SU-DHL-6 (cell line): ENCODE results near the gene FAM163B.
"Not testable (repeated sequence)": the region's sequence is repeated elsewhere in the genome, so short reads cannot be mapped to it uniquely, and the experiment has no call there.

ENCODE experiments used
- H2AFZ ChIP-seq: fragments of 200-600 bp; sonication (generic); 2 replicates; pipeline ENCODE4 v1.6.1; 2014; ENCODE audit warnings: low read depth, mild to moderate bottlenecking, moderate library complexity, mixed read lengths, antibody characterized with exemption, low read length; ENCODE audit not compliant: severe bottlenecking
- H3F3A ChIP-seq: fragments of 200-600 bp; shearing (Covaris generic); 2 replicates; pipeline ENCODE4 v1.6.0; 2016; ENCODE audit warnings: antibody characterized with exemption, mild to moderate bottlenecking; ENCODE audit not compliant: insufficient read depth
- H3K27ac ChIP-seq: fragments of 200-600 bp; sonication (generic); 2 replicates; pipeline ENCODE4 v1.5.1; 2016; ENCODE audit warnings: low read depth, mild to moderate bottlenecking, low read length, moderate library complexity, mixed read lengths
- H3K27me3 ChIP-seq: fragments of 200-600 bp; sonication (generic), shearing (Covaris generic); 2 replicates; pipeline ENCODE4 v1.6.0; 2014; ENCODE audit warnings: mild to moderate bottlenecking, low read length
- H3K36me3 ChIP-seq: fragments of 200-600 bp; sonication (generic); 2 replicates; pipeline ENCODE4 v1.6.1; 2014; ENCODE audit warnings: mild to moderate bottlenecking, low read length, mixed read lengths
- H3K4me2 ChIP-seq: fragments of 300-600, 200-600 bp; shearing (Covaris generic), sonication (generic); 2 replicates; pipeline ENCODE4 v1.6.0; 2014; ENCODE audit warnings: low read length, low read depth, mild to moderate bottlenecking; ENCODE audit not compliant: poor library complexity, severe bottlenecking
- H3K4me3 ChIP-seq: fragments of 200-600 bp; sonication (generic); 2 replicates; pipeline ENCODE4 v1.5.1; 2014; ENCODE audit warnings: antibody characterized with exemption, low read length, mild to moderate bottlenecking, mixed read lengths; ENCODE audit not compliant: insufficient read depth, poor library complexity, severe bottlenecking
- H3K79me2 ChIP-seq: fragments of 200-600 bp; sonication (generic); 2 replicates; pipeline ENCODE4 v1.6.1; 2014; ENCODE audit warnings: mild to moderate bottlenecking, low read length, moderate library complexity; ENCODE audit not compliant: insufficient read depth
- H3K9ac ChIP-seq: fragments of 200-600 bp; sonication (generic); 2 replicates; pipeline ENCODE4 v1.7.0; 2014; ENCODE audit warnings: mild to moderate bottlenecking, low read length
- H3K9me2 ChIP-seq: fragments of 200-600 bp; sonication (generic); replicated peaks from 2 replicates; pipeline ENCODE4 v1.6.1; 2014; ENCODE audit warnings: low read length; ENCODE audit not compliant: insufficient read depth
- H3K9me3 ChIP-seq: fragments of 200-600 bp; sonication (generic); 2 replicates; pipeline ENCODE4 v1.6.1; 2014; ENCODE audit warnings: low read length, mixed read lengths; ENCODE audit not compliant: insufficient read depth
- H4K20me1 ChIP-seq: fragments of 200-600 bp; sonication (generic); 2 replicates; pipeline ENCODE4 v1.6.1; 2014; ENCODE audit warnings: low read depth, mild to moderate bottlenecking, antibody characterized with exemption, low read length, moderate library complexity, mixed read lengths
- EZH2phosphoT487 ChIP-seq: fragments of 200-600 bp; sonication (generic), shearing (Covaris generic); conservative IDR thresholded peaks from 2 replicates; pipeline ENCODE4 v1.6.1; 2018; ENCODE audit warnings: mild to moderate bottlenecking, antibody characterized with exemption, low read length, moderate library complexity, mixed read lengths
- TF ChIP-seq, protein P1 (sequence below): fragments of 200-600 bp; sonication (generic); IDR thresholded peaks from one replicate; pipeline ENCODE4 v1.5.1; 2017; ENCODE audit warnings: antibody characterized with exemption, mild to moderate bottlenecking, low read length, moderate library complexity; ENCODE audit not compliant: insufficient read depth, poor library complexity, severe bottlenecking

Gene FAM163B

GRCh38 chr9:133627341-133627740 lies 18.2 kb upstream of the FAM163B start:
- Histone ChIP-seq H3K36me3 (no peaks in the 10 kb centered on the region), H3K4me3 (no peak overlapping the region), H3K79me2 (no peaks in the 10 kb centered on the region), H3K9ac (no peak overlapping the region), H4K20me1 (no peaks in the 10 kb centered on the region), H3K9me3 (no peaks in the 10 kb centered on the region), H2AFZ (no peak overlapping the region), H3F3A (no peaks in the 10 kb centered on the region), H3K9me2 (no peaks in the 10 kb centered on the region), H3K27me3 (no peaks in the 10 kb centered on the region), H3K27ac (no peak overlapping the region), H3K4me2 (no peak overlapping the region)
- TF ChIP-seq, protein P1, sequence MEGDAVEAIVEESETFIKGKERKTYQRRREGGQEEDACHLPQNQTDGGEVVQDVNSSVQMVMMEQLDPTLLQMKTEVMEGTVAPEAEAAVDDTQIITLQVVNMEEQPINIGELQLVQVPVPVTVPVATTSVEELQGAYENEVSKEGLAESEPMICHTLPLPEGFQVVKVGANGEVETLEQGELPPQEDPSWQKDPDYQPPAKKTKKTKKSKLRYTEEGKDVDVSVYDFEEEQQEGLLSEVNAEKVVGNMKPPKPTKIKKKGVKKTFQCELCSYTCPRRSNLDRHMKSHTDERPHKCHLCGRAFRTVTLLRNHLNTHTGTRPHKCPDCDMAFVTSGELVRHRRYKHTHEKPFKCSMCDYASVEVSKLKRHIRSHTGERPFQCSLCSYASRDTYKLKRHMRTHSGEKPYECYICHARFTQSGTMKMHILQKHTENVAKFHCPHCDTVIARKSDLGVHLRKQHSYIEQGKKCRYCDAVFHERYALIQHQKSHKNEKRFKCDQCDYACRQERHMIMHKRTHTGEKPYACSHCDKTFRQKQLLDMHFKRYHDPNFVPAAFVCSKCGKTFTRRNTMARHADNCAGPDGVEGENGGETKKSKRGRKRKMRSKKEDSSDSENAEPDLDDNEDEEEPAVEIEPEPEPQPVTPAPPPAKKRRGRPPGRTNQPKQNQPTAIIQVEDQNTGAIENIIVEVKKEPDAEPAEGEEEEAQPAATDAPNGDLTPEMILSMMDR = no peak
- no peak for TF ChIP-seq EZH2phosphoT487

- H3K27me3 ChIP-seq, H3F3A ChIP-seq, H4K20me1 ChIP-seq, H3K4me3 ChIP-seq, H3K79me2 ChIP-seq, H3K9me3 ChIP-seq, H3K9ac ChIP-seq, H3K4me2 ChIP-seq, H2AFZ ChIP-seq, H3K9me2 ChIP-seq, H3K36me3 ChIP-seq, H3K27ac ChIP-seq: not testable (repeated sequence)
Observed at GRCh38 chr9:133626008-133626407, 16.8 kb upstream of the FAM163B start.

- Histone ChIP-seq H3K36me3 (no peaks in the 10 kb centered on the region), H4K20me1 (no peaks in the 10 kb centered on the region), H3K27me3 (no peaks in the 10 kb centered on the region), H3K27ac (no peak overlapping the region), H3F3A (no peaks in the 10 kb centered on the region), H3K79me2 (no peaks in the 10 kb centered on the region), H3K9me3 (no peaks in the 10 kb centered on the region), H3K9me2 (no peaks in the 10 kb centered on the region), H3K4me2 (no peak overlapping the region), H3K9ac (no peak overlapping the region), H2AFZ (no peak overlapping the region), H3K4me3 (no peak overlapping the region)
- no peak for TF ChIP-seq EZH2phosphoT487
- TF ChIP-seq, protein P1 = no peak
Observed at GRCh38 chr9:133622555-133622954, 13.4 kb upstream of the FAM163B start.

GRCh38 chr9:133621725-133622267 lies 12.6 kb upstream of the FAM163B start:
- Histone ChIP-seq H4K20me1 (no peaks in the 10 kb centered on the region), H3K9me2 (no peaks in the 10 kb centered on the region), H2AFZ (no peak overlapping the region), H3F3A (no peaks in the 10 kb centered on the region), H3K4me3 (no peak overlapping the region), H3K27ac (no peak overlapping the region), H3K27me3 (no peaks in the 10 kb centered on the region), H3K9ac (no peak overlapping the region), H3K9me3 (no peaks in the 10 kb centered on the region), H3K36me3 (no peaks in the 10 kb centered on the region), H3K79me2 (no peaks in the 10 kb centered on the region), H3K4me2 (no peak overlapping the region)
- no peak for TF ChIP-seq EZH2phosphoT487
- TF ChIP-seq, protein P1 = no peak
